Gastroesophageal sphincter (tissue), 3 donors: ENCODE results near the gene FAM83G.

Source experiments
- CTCF ChIP-seq, 4 experiments: fragments of 200-600 bp in 2 of 4; fragments of 450-650 bp in 2 of 4; sonication (generic) in 1 of 4; IDR thresholded peaks; one replicate each; pipeline ENCODE4 v1.5.1; 2017 to 2019; ENCODE audit warnings: antibody characterized with exemption in 4 of 4, mild to moderate bottlenecking in 2 of 4, moderate library complexity in 2 of 4
- POLR2AphosphoS5 ChIP-seq: sonication (generic); formaldehyde crosslinking; IDR thresholded peaks from one replicate; pipeline ENCODE4 v1.6.1; 2017; ENCODE audit warnings: antibody characterized with exemption

- TF ChIP-seq CTCF (IDR thresholded peaks at IDR 0.05) (no peak), POLR2AphosphoS5 (no peak)
Observed at GRCh38 chr17:18996458-18996857, 8.1 kb downstream of the FAM83G start.
